Measurements from ENCODE around the gene RAB3GAP1. TPM values are rescaled to one million over a fixed set of nuclear protein-coding genes. Genes with fewer than 3 reads are reported as not detected.

The RAB3GAP1 gene
- total RNA-seq, 1 experiment from 2014 or later = 57.4 TPM

- in situ Hi-C loops (cut with HindIII; ENCODE audit: low sequenced_read_pairs) = no loop called here
- no peak for DNase-seq (ENCODE audit: low spot score)
These were observed 134.0 kb downstream of the RAB3GAP1 start for GRCh38 chr2:135186054-135186453.

GRCh38 chr2:135187270-135187669 lies 135.2 kb downstream of the RAB3GAP1 start:
- in situ Hi-C loops (cut with HindIII; ENCODE audit: low sequenced_read_pairs) = no loop called here
- DNase-seq (ENCODE audit: low spot score) = no peak

- in situ Hi-C loops (cut with HindIII; ENCODE audit: low sequenced_read_pairs) = no loop called here
These were observed 137.1 kb downstream of the RAB3GAP1 start for GRCh38 chr2:135189148-135189547.

DNA sequence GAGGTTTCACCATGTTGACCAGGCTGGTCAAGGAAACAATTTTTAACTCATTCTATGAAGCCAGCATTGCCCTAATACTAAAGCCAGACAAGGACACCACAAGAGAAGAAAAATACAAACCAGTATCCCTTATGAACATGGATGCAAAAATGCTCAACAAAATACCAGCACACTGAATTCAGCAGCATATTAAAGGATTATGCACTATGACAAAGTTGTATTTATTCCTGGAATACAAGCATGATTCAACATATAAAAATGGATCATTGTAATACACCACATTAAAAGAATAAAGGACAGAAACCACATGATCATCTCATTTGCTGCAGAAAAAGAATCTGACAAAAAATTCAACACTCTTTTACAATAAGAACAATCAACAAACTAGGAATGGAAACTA lies 138.7 kb downstream of the RAB3GAP1 start:
- in situ Hi-C loops (cut with HindIII; ENCODE audit: low sequenced_read_pairs) = no loop called here
- no peak for DNase-seq (ENCODE audit: low spot score)

More at GRCh38 chr2:135189148-135189547, 137.1 kb downstream of the RAB3GAP1 start:
- DNase-seq (ENCODE audit: low spot score) = no peak

DNA sequence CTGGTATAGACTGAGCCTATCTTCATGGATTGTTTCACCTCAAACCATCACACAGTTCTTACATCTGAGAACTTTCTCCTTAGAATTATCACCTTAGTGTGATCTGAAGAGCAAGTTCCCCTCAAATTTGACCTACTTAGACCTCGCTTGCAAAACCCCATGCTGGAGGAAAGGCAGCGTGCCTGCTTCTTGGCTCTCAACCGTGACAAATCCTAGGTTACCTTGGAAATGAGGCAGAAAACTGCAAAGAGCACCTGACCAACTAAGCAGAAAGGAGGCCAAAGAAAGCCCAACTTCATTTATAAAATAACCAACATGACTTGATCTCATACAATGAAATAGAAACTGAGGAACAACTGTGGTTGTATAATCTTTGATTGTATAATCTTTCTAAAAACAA lies 146.4 kb downstream of the RAB3GAP1 start:
- in situ Hi-C loops (cut with HindIII; ENCODE audit: low sequenced_read_pairs) = no loop called here
- DNase-seq (ENCODE audit: low spot score) = peak; percentile 77

DNA sequence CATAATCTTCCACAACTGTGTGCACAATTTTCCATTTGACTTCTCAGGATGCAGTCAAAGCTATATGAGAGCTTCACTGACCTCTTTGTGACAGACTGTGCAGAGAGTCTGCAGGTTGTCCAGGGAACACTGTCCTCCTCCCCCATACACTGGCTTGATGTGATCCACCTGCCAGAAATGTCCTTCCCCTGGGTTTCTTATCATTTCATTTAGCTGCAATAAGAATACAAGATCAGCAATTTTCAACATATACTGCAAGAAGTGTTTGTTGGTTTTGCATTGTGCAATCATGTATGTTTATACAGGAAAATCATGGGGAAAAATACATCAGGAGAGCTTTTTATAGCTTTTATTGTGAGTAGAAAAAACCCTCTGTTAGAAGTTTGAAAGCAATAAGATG lies 150.7 kb downstream of the RAB3GAP1 start:
- no peak for DNase-seq (ENCODE audit: low spot score)
- in situ Hi-C loops (cut with HindIII; ENCODE audit: low sequenced_read_pairs) = no loop called here

- in situ Hi-C loops (cut with HindIII; ENCODE audit: low sequenced_read_pairs) = no loop called here
- DNase-seq (ENCODE audit: low spot score) = no peak
These were observed 151.9 kb downstream of the RAB3GAP1 start for GRCh38 chr2:135203944-135204343.

- in situ Hi-C loops (cut with HindIII; ENCODE audit: low sequenced_read_pairs) = no loop called here
- no peak for DNase-seq (ENCODE audit: low spot score)
These were observed 155.9 kb downstream of the RAB3GAP1 start for GRCh38 chr2:135208016-135208415.

GRCh38 chr2:135212757-135213156 lies 160.7 kb downstream of the RAB3GAP1 start:
- DNase-seq (ENCODE audit: low spot score) = no peak
- in situ Hi-C loops (cut with HindIII; ENCODE audit: low sequenced_read_pairs) = no loop called here

- in situ Hi-C loops (cut with HindIII; ENCODE audit: low sequenced_read_pairs) = no loop called here
- DNase-seq (ENCODE audit: low spot score) = peak; percentile 68
These were observed 166.3 kb downstream of the RAB3GAP1 start for GRCh38 chr2:135218426-135218825.

DNA sequence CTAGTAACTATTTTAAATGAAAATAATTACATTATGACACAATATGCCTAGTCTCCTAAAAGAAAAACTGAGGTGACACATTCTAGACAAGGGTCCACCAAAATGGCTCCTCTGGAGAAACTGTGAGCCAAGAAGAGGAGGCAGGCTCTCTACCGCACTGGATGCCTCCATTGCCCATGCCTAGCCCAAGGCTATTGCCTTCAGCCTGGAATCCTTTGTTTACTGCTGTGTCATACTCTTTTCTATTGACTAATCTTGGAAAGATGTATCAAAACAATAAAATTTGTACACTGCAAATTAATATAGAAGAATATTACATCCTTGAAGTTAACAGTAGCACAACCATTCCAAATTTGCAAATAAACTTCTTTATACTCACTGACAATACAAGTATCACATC lies 167.1 kb downstream of the RAB3GAP1 start:
- in situ Hi-C loops (cut with HindIII; ENCODE audit: low sequenced_read_pairs) = no loop called here

More for the DNA sequence above, 167.1 kb downstream of the RAB3GAP1 start:
- no peak for DNase-seq (ENCODE audit: low spot score)

Other genes with a start within 250 kb of the RAB3GAP1 start
- not detected in 2 replicates for gene ACMSD, start 213.7 kb upstream of the RAB3GAP1 start, total RNA-seq (2014; rRNA removed; shearing (Covaris generic))
- gene CCNT2, start 133.5 kb upstream of the RAB3GAP1 start, total RNA-seq (2014; rRNA removed; shearing (Covaris generic)) = 18.3 and 20.5 TPM in 2 replicates
- not detected in 2 replicates for gene MAP3K19, start 4.8 kb upstream of the RAB3GAP1 start, total RNA-seq (2014; rRNA removed; shearing (Covaris generic))